CD4-positive, alpha-beta memory T cell (primary cell): Measurements from ENCODE around the gene MDFIC2. TPM values are rescaled to one million over a fixed set of nuclear protein-coding genes. Genes with fewer than 3 reads are reported as not detected.

ENCODE experiments used
- CTCF ChIA-PET: fragments of 350-600 bp; sonication (Branson Sonifier 250); formaldehyde crosslinking; loops from one replicate; lab custom pipeline; 2021; ENCODE audit warnings: inconsistent platforms; ENCODE audit not compliant: partially characterized antibody; lab: Charles Lee
- POLR2A ChIA-PET: fragments of 350-600 bp; sonication (Branson Sonifier 250); formaldehyde crosslinking; loops from one replicate; lab custom pipeline; 2021; ENCODE audit not compliant: partially characterized antibody; lab: Charles Lee
- DNase-seq, 5 donors: peaks; one replicate each; pipeline versions ENCODE4 v3.0.0 to v3.0.0-alpha.2; 2020 to 2022; ENCODE audit warnings: mixed read lengths in 1 of 5
- H3K27ac ChIP-seq: one replicate; pipeline ENCODE4 v1.7.0; 2013; ENCODE audit warnings: low read depth, low read length
- H3K27me3 ChIP-seq: 2 replicates; pipeline ENCODE4 v1.7.0; 2013; ENCODE audit warnings: mild to moderate bottlenecking, low read length, moderate library complexity; ENCODE audit not compliant: insufficient read depth
- H3K36me3 ChIP-seq: 2 replicates; pipeline ENCODE4 v1.7.0; 2013; ENCODE audit warnings: mild to moderate bottlenecking, low read length, moderate library complexity; ENCODE audit not compliant: insufficient read depth
- H3K4me1 ChIP-seq: 2 replicates; pipeline ENCODE4 v1.7.0; 2013; ENCODE audit warnings: mild to moderate bottlenecking, low read length, moderate library complexity; ENCODE audit not compliant: insufficient read depth
- H3K4me3 ChIP-seq, 2 donors: one replicate each; pipeline ENCODE4 v1.7.0; 2013; ENCODE audit warnings: low read length in 2 of 2, mild to moderate bottlenecking in 1 of 2
- H3K9me3 ChIP-seq, 2 donors: one replicate each; pipeline ENCODE4 v1.7.0; 2013; ENCODE audit warnings: low read length in 2 of 2, control low read depth in 1 of 2; ENCODE audit not compliant: control insufficient read depth in 1 of 2
- H3K27ac Mint-ChIP-seq, 7 donors: one replicate each; pipeline ENCODE4 v1.8.0; 2020 to 2021; ENCODE audit warnings: mixed read lengths in 7 of 7, mild to moderate bottlenecking in 6 of 7, inconsistent platforms in 3 of 7, moderate library complexity in 3 of 7
- H3K27me3 Mint-ChIP-seq, 2 donors: one replicate each; pipeline ENCODE4 v1.8.0; 2020 to 2021; ENCODE audit warnings: mixed read lengths in 2 of 2
- H3K36me3 Mint-ChIP-seq, 2 donors: one replicate each; pipeline ENCODE4 v1.8.0; 2020 to 2021; ENCODE audit warnings: mixed read lengths in 2 of 2, inconsistent platforms in 1 of 2, mild to moderate bottlenecking in 1 of 2
- H3K4me1 Mint-ChIP-seq, 4 donors: one replicate each; pipeline ENCODE4 v1.8.0; 2020 to 2021; ENCODE audit warnings: mixed read lengths in 4 of 4, mild to moderate bottlenecking in 1 of 4
- H3K4me3 Mint-ChIP-seq, 8 donors: one replicate each; pipeline ENCODE4 v1.8.0; 2020 to 2021; ENCODE audit warnings: mixed read lengths in 8 of 8, mild to moderate bottlenecking in 7 of 8, moderate library complexity in 6 of 8, inconsistent platforms in 3 of 8
- H3K9me3 Mint-ChIP-seq, 8 donors: one replicate each; pipeline ENCODE4 v1.8.0; 2020 to 2021; ENCODE audit warnings: mixed read lengths in 8 of 8, mild to moderate bottlenecking in 5 of 8, inconsistent platforms in 3 of 8, moderate library complexity in 1 of 8
- intact Hi-C: fragments of 100-400 bp; cut with micrococcal nuclease; formaldehyde crosslinking; loops from one replicate; pipeline ENCODE4 v1.15.1; 2023
- polyA plus RNA-seq, 2 donors: library from polyadenylated mRNA; unstranded; fragments of 300-500 nt; fragmentation: Illumina TruSeq; gene quantifications; one replicate each; pipeline ENCODE4 v1.2.3, GENCODE V29; 2021
- total RNA-seq, 2 experiments: library from RNA; stranded (reverse); gene quantifications; one replicate each; pipeline ENCODE4 v1.2.3, GENCODE V29; 2021

MDFIC2 gene
- total and polyA plus RNA-seq, 4 experiments from 2014 or later = not detected

DNA sequence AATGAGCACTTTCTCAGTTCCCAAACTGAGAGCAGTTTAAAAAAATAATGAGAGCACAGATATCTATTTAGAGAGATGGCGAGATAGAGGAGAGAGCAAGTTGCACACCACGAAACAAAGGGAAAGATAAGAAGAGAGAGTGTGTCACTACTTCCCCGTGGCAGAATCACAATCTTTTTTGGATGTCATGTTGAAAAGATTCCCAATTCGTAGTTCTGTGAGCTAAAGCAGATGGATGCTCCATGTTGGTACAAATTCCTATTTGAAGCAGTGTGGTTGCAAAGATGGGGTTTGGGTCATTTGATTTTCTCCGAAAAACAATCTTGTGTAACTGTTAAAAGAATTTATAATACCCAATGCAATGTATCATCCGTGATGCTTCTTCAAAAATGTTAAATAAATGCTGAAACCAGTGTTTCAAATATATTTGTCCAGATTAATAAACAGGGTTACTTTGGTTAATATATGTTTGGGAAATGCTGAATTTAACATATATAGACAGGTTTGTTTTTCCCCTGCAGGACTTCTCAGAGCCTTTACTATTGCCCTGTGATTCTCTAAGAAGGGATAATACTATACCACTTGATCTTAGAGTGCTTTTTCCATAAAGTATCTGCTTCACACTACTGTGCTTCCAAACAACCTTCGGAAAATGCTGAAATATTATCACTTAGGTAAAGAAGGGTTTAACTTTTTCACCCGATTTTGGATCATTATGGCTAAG lies 128.5 kb downstream of the MDFIC2 start:
- no peaks in the 10 kb centered on the region for H3K4me1 Mint-ChIP-seq
- ChIA-PET CTCF (no interaction called here), POLR2A (no interaction called here)
- H3K27ac Mint-ChIP-seq = peak overlapping the region in 1 of 7 donors; percentile 14
- no peaks in the 10 kb centered on the region for H3K36me3 Mint-ChIP-seq
- H3K9me3 Mint-ChIP-seq = peaks cover 0 to 6% (median under 1%) of the 10 kb centered on the region in 8 donors
- no peak for DNase-seq
- Histone ChIP-seq H3K36me3 (no peaks in the 10 kb centered on the region), H3K9me3 (no peaks in the 10 kb centered on the region), H3K27ac (no peak overlapping the region), H3K4me3 (no peak overlapping the region), H3K27me3 (no peaks in the 10 kb centered on the region), H3K4me1 (no peaks in the 10 kb centered on the region)
- no peak overlapping the region for H3K4me3 Mint-ChIP-seq
- H3K27me3 Mint-ChIP-seq = no peaks in the 10 kb centered on the region
- intact Hi-C loops = no loop called here

DNA sequence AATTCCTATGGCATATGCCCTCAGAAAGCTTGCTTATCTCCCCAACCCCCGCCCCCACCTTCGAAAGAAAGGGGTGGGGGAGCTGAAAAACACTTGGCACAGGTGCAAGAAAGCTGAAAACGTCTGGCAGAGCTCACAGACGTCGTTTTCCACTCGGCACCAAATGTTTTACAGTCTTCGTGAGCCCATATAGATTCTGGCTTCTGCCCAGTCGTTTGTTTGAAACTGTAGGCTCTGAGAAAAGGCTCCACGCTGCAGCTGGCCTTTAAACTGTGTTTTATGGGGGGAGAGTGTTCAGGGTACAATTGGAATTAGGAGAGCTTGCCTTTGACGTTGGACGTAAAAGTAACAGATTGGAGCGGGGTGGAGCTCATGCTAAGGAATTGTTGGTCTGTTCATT lies 130.3 kb downstream of the MDFIC2 start:
- H3K9me3 ChIP-seq = no peaks in the 10 kb centered on the region
- Mint-ChIP-seq H3K9me3 (peaks cover 0 to 3% (median 0%) of the 10 kb centered on the region in 8 donors), H3K27me3 (no peaks in the 10 kb centered on the region), H3K27ac (no peak overlapping the region), H3K36me3 (no peaks in the 10 kb centered on the region), H3K4me3 (no peak overlapping the region), H3K4me1 (no peaks in the 10 kb centered on the region)
- no peak for DNase-seq
- no peaks in the 10 kb centered on the region for H3K27me3 ChIP-seq
- ChIA-PET POLR2A (interaction anchor here (0.6 kb wide), 1 partner anchor 1283 kb away, joined by 3 read pairs; no protein-coding TSS in a partner anchor), CTCF (no interaction called here)
- intact Hi-C loops = no loop called here
- H3K36me3 ChIP-seq = no peaks in the 10 kb centered on the region
- no peaks in the 10 kb centered on the region for H3K4me1 ChIP-seq
- no peak overlapping the region for H3K4me3 ChIP-seq
- H3K27ac ChIP-seq = no peak overlapping the region

DNA sequence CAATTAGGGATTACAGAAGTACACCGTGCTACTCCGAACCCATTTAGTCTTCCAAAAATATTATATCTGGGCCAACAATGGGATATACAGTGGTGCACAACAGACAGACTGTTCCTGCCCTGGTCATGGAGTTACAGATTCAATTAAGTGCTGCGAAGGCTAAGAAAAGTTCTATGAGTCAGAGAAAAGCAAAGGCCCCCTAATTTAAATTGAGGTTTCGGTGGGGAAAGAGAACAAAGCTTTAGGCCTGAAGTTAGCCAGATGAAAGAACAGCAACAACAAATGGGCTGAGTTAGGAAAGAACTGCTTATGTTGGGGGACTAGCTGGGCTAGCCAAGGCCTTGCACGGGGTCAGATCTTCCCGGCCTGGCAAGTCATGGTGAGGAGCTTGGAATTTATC lies 131.8 kb downstream of the MDFIC2 start:
- H3K36me3 Mint-ChIP-seq = no peaks in the 10 kb centered on the region
- Histone ChIP-seq H3K27ac (no peak overlapping the region), H3K27me3 (no peaks in the 10 kb centered on the region), H3K36me3 (no peaks in the 10 kb centered on the region), H3K4me3 (no peak overlapping the region), H3K9me3 (no peaks in the 10 kb centered on the region), H3K4me1 (no peaks in the 10 kb centered on the region)
- DNase-seq = no peak
- peaks cover 0 to 3% (median 0%) of the 10 kb centered on the region in 8 donors for H3K9me3 Mint-ChIP-seq
- no peak overlapping the region for H3K27ac Mint-ChIP-seq
- POLR2A ChIA-PET = no interaction called here
- no peaks in the 10 kb centered on the region for H3K27me3 Mint-ChIP-seq
- no peak overlapping the region for H3K4me3 Mint-ChIP-seq
- no peaks in the 10 kb centered on the region for H3K4me1 Mint-ChIP-seq
- intact Hi-C loops = no loop called here
- CTCF ChIA-PET = no interaction called here

DNA sequence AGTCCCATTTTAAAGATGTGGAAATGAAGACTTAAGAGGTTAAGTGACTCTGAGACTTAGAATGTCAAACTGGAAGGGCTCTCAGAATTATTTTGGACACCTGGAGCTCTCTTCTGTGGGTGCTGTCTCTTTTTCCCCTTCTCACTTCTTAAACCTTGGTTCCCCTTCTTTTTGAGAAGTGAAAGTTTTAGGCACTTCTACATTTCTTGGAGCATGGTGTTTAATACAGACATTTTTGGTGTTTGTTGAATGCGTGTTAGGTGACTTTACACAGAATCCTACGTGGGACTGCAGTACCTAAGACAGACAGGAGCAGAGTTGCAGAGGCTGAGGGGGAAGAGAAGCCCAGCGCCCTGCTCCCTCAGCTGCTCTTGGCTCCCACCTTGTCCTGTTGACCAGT lies 133.3 kb downstream of the MDFIC2 start:
- Histone ChIP-seq H3K4me1 (no peaks in the 10 kb centered on the region), H3K4me3 (no peak overlapping the region), H3K27me3 (no peaks in the 10 kb centered on the region), H3K9me3 (no peaks in the 10 kb centered on the region), H3K36me3 (no peaks in the 10 kb centered on the region), H3K27ac (no peak overlapping the region)
- intact Hi-C loops = no loop called here
- no peaks in the 10 kb centered on the region for H3K4me1 Mint-ChIP-seq
- H3K27ac Mint-ChIP-seq = no peak overlapping the region
- no peak for DNase-seq
- H3K4me3 Mint-ChIP-seq = no peak overlapping the region
- H3K36me3 Mint-ChIP-seq = no peaks in the 10 kb centered on the region
- peaks cover 0 to 3% (median 0%) of the 10 kb centered on the region in 8 donors for H3K9me3 Mint-ChIP-seq
- ChIA-PET POLR2A (no interaction called here), CTCF (no interaction called here)
- no peaks in the 10 kb centered on the region for H3K27me3 Mint-ChIP-seq

DNA sequence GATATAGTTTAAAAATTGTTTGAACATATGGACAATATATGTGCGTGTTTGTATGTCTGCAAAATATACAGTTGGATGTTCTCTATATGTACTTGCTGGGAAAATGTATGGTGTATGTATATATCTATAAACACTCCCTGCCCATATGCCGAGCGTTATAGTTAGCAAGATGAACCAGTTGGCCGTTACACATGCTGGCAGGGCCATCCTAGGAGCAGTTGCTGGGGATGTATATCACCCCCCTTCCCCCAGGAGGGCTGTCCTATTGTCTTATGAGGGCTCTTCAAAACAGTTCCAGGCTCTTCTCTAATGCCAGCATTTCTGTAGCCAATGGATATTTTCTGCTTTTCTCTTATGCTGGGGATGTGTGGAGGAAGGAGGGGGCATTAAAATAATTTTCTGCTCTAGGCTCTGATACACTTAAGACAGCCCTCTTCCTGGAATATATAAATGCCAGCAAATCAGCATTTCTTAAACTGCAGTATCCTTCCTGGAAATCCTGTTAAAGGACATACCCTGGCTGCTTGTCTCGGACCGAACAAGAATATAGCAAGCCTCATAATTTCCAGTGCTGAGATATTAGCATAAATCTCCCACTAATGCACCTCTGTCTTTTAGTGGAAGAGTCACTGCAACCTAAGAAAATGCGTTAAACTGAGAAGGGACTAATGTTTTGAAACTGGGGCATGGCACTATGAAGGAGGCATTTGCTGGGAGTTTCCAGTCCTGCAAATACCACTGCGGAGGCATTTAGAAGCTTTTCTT lies 134.4 kb downstream of the MDFIC2 start:
- POLR2A ChIA-PET = no interaction called here
- CTCF ChIA-PET = no interaction called here
- H3K27me3 Mint-ChIP-seq = no peaks in the 10 kb centered on the region

DNA sequence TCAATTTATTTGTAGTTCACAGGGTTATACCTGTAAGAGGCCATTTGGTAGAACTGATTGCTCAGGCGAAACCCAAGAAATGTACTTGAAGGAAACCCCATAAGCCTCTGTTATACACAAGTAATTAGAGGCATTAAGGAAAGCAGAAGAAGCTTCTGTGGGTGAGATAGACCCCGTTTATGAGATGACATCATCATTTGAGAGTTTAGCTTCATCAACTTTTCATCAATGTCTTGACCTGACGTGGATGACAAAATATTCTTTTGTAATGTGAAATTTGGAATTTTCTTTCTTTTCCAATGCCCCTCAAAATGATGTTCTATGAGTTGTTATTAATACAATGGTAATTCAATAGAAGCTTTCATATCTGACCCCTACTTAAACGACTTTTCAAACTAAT lies 136.2 kb downstream of the MDFIC2 start:
- Histone ChIP-seq H3K27ac (no peak overlapping the region), H3K4me1 (no peaks in the 10 kb centered on the region), H3K36me3 (no peaks in the 10 kb centered on the region), H3K4me3 (no peak overlapping the region), H3K27me3 (no peaks in the 10 kb centered on the region), H3K9me3 (no peaks in the 10 kb centered on the region)
- H3K27me3 Mint-ChIP-seq = no peaks in the 10 kb centered on the region
- no peak for DNase-seq
- H3K4me1 Mint-ChIP-seq = no peaks in the 10 kb centered on the region
- intact Hi-C loops = no loop called here
- peaks cover 0 to 3% (median 0%) of the 10 kb centered on the region in 8 donors for H3K9me3 Mint-ChIP-seq
- ChIA-PET POLR2A (no interaction called here), CTCF (no interaction called here)
- H3K4me3 Mint-ChIP-seq = no peak overlapping the region
- H3K36me3 Mint-ChIP-seq = no peaks in the 10 kb centered on the region
- H3K27ac Mint-ChIP-seq = no peak overlapping the region

More for the DNA sequence above, 134.4 kb downstream of the MDFIC2 start:
- Mint-ChIP-seq H3K27ac (no peak overlapping the region), H3K36me3 (no peaks in the 10 kb centered on the region), H3K9me3 (peaks cover 0 to 3% (median 0%) of the 10 kb centered on the region in 8 donors), H3K4me1 (no peaks in the 10 kb centered on the region), H3K4me3 (no peak overlapping the region)
- no peaks in the 10 kb centered on the region for H3K27me3 ChIP-seq
- no peak overlapping the region for H3K27ac ChIP-seq
- no peaks in the 10 kb centered on the region for H3K4me1 ChIP-seq
- H3K4me3 ChIP-seq = no peak overlapping the region
- intact Hi-C loops = no loop called here
- DNase-seq = no peak
- H3K36me3 ChIP-seq = no peaks in the 10 kb centered on the region
- H3K9me3 ChIP-seq = no peaks in the 10 kb centered on the region

DNA sequence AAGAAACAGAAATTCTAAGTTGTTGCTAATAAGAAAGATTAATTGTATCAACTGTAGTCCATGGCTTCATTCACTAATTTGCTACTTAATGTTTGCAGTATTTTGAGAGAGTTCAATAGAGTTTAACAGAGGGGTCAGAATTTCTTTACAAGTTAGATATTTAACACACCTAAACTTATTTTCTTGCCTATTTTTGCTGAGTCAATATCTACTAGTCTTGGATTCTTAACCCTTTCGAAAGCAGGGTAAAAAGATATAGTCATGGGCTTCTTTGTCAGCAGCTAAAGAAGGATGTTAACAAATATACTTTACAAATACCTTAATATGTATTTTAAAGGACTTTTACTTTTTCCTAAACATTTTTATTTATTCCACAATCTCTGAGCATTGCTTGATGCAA lies 155.6 kb downstream of the MDFIC2 start:
- CTCF ChIA-PET = no interaction called here
- POLR2A ChIA-PET = no interaction called here

More for the DNA sequence above, 155.6 kb downstream of the MDFIC2 start:
- H3K36me3 ChIP-seq = no peaks in the 10 kb centered on the region
- no peak overlapping the region for H3K4me3 ChIP-seq
- no peaks in the 10 kb centered on the region for H3K9me3 ChIP-seq
- Mint-ChIP-seq H3K36me3 (no peaks in the 10 kb centered on the region), H3K27me3 (no peaks in the 10 kb centered on the region), H3K9me3 (peaks cover 0 to 2% (median 0%) of the 10 kb centered on the region in 8 donors), H3K4me1 (no peaks in the 10 kb centered on the region), H3K4me3 (no peak overlapping the region), H3K27ac (no peak overlapping the region)
- intact Hi-C loops = no loop called here
- H3K27ac ChIP-seq = no peak overlapping the region
- H3K27me3 ChIP-seq = no peaks in the 10 kb centered on the region
- no peaks in the 10 kb centered on the region for H3K4me1 ChIP-seq
- no peak for DNase-seq
